CD4-positive, alpha-beta T cell treated with Interleukin-6 at 100 ng/mL for 8 hours (primary cell): ENCODE results near the gene MUC13.

ENCODE experiments used
- DNase-seq: peaks from one replicate; pipeline ENCODE4 v3.0.0-alpha.2; 2020; ENCODE audit warnings: mixed read lengths, low spot score

MUC13 gene

DNA sequence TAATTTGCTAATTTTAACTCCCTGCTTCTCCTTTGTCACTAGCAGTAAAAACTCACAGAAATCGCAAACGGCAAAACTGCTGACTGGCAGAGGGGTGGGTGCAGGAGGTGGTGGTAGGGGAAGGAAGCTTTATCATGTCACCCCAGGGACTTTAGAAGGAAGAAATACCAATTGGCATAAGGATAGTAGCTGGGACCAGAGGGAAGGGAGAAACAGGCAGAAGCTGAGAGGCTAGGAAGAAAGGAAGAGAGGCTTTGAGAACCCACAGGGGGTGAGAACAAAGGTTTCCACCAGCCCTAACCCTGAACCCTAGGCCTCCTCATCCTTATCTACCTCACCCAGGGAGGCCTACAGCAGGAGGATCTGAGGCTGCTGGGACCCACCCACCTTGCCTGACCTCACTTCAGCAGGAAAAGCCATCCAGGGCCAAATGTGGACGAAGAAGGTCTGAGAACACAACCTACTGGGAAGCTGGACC, 58.1 kb downstream of the MUC13 start:
- no peak for DNase-seq

DNA sequence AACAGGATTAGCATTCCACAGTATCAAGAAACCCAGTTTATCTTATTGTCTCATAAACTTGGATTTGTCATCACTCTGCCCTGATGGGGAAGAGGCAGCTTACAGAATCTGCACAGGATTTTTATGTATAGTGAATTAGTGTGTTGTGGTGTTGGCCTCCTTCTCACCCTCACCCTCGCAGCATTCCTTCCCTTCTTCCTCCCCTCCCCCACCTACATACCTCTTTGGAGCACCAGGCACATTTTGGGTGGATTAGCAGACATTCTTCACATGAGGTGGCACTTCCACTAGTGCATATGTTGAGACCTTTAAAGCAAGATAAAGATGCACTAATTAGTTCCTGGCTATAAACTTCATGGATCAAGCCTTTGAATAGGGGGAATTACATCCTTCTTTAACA, 61.3 kb downstream of the MUC13 start:
- no peak for DNase-seq

DNA sequence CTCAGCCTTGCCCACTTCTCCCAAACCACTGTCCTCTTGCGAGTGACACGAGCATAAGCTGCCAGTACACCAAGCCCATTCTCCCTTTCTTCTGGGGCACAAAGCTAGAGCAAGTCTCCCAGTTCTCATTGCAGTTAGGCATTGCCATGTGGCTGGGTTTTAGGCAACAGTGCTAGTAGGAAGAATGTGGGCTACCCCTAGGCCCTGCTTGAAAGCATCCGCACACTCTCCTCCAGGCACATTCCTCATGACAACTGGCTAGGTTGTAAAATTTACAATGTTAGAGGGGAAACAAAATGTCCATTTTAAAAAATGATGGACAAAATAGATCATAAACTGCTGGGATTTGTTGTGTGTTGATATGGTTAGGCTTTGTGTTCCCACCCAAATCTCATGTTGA, 67.0 kb downstream of the MUC13 start:
- DNase-seq: no peak

DNA sequence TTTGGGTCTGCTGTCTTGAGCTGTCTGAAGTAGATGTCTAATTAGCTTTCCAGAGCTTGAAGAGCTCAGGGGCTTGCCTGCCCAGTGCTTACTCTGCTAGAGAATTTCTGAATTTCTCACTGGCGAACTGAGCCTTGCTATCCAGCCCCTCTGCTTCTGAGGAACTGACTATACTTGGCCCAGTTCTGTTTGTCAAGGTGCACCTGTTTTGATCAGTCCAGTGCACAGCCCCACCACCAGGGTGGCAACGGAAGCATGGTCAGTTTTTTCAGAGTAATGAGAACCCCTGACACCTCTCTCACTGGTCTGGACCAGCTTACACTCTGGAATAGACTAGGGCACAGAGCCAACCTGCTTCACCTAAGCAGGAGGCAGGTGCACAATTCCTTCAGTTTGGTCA, 72.5 kb downstream of the MUC13 start:
- no peak for DNase-seq

DNA sequence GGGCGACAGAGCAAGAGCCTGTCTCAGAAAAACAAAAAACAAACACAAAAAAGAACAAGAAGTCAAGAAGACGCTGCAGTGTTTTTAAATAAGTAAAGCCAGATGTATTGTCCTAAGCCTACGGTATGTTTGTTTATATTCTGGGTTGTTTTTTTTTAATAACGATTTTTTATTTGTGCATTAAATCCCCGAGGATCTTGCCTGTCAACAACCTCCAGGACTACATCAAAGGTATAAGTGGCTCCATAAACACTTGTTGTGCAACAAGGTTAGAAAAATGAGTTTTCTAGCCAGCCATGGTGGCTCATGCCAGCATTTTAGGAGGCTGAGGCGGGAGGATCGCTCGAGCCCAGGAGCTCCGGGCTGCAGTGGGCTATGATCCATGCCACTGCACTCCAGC, 73.5 kb downstream of the MUC13 start:
- no peak for DNase-seq

DNA sequence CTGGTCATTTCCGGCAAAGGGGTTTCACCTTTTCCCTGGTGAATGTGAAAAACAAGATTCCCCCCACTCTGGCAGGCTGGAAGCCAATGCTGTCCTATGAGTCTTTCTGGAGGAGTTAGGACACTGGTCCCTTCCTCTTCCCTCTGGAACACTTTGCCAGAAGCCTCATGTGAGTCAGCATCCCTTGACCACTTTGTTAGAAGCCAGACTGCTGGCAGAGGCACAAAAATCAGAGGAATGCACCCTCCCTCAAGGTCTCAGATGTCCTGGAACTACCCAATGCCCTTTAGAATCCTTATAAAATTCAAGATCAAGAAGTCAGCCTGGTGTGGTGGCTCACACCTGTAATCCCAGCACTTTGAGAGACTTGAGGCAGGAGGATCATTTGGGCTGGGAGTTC, 74.0 kb downstream of the MUC13 start:
- DNase-seq: no peak

DNA sequence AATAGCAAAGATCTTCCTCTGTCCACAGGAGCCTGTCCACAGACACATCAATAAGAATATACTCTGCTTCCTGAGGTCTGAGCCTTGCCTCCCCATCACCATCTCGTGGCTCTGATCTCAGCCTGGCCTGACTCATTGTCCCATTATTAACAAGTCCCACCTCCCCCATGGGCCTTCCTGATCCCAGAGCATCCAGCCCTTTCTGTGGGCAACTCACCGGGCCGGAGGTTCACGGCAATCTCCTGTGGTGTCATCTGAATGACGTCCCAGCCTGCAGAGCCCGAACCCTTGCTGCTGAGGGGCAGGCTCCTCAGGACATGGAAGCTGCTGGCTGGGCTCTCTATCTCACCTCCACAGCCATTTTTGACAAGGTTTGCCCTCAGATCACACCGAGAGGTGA, 75.5 kb downstream of the MUC13 start:
- DNase-seq: no peak

DNA sequence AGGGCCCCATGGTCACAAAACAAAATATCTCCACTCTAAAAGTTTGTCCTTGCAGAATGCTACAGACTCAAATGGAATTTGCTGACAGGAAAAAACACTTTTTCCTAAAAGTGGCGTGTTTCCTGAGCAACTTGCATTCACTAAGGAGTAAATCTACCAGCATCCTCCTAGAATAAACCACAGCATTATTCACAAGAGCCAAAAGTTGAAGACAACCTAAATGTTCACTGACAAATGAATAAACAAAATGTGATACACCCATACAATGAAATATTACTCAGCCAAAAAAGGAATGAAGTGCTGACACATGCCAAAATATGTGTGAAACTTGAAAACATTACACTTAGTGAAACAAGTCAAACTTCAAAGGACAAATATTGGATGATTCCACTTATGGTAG, 76.3 kb downstream of the MUC13 start:
- DNase-seq: no peak

DNA sequence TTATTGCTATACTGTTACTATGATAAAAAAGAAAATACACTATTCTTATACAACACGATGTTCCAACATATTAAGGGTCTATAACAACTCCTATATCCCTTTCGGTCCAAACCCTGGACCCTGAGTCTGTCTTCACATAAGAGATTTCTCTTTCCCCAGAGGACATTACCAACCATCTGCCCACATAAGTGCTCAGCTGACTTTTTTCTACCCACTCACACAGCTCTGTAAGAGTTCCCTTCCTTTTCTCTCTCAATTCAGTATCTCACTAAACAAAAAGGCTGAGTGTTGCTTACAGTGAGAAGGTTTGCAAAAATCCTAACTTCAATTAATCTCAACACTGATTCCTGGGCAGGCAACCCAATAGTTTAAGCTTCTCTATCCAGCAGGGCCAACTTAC, 77.9 kb downstream of the MUC13 start:
- no peak for DNase-seq
